ENCODE data around the gene COPB2. TPM values are rescaled to one million over a fixed set of nuclear protein-coding genes. Genes with fewer than 3 reads are reported as not detected.

Gene COPB2
- total RNA-seq, 1 experiment from 2014 or later, result 156 TPM

DNA sequence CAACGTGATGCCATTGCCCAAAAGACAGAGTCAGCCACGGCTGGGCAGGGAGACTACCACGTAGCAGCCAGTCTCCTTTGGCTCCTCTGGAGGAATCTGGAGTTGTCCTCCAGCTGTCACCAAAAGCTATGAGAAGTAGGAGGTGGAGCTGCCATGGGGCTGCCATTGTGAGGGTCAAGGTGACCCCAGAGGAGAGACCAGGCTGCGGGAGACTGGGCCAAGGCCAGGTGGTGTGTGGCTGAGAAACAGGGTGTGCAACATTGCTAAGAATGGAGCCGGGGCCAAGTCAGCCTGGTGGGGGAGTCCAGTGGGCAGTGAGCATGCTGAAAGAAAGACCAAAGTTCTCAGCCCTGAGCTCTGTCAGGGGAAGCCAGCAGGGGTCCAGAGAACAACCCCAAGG is 75.5 kb downstream of the COPB2 start:
- H3F3A ChIP-seq (ENCODE audit: insufficient read depth, low read depth), result peaks cover 43% of the 10 kb centered on the region
- no peaks in the 10 kb centered on the region for H4K20me1 ChIP-seq (ENCODE audit: insufficient read depth)
- no peak overlapping the region for H3K4me2 ChIP-seq
- H3K79me2 ChIP-seq (ENCODE audit: low read depth), result no peaks in the 10 kb centered on the region
- DNase-seq, result no peak
- H3K4me1 ChIP-seq (replicated peaks; ENCODE audit: insufficient read depth), result peaks cover 78% of the 10 kb centered on the region
- H3K27ac ChIP-seq, result no peak overlapping the region
- H3K27me3 ChIP-seq (ENCODE audit: insufficient read depth, low read depth), result no peaks in the 10 kb centered on the region
- no peak overlapping the region for H3K4me3 ChIP-seq
- intact Hi-C loops (cut with micrococcal nuclease; ENCODE audit: unreplicated experiment), result loop anchor here (2.0 to 10.0 kb wide), 2 partner anchors 31 to 979 kb away; partner anchors contain the start of gene MRPS22
- POLR2A ChIA-PET (ENCODE audit: unreplicated experiment), result interaction anchor here (0.7 kb wide), 1 partner anchor 392 kb away, joined by 3 read pairs; no protein-coding TSS in a partner anchor
- no peaks in the 10 kb centered on the region for H3K9me2 ChIP-seq (ENCODE audit: insufficient read depth)
- H3K36me3 ChIP-seq (ENCODE audit: low read depth), result no peaks in the 10 kb centered on the region
- no TSS peak for BruUV-seq (replicated peaks)
- CTCF ChIA-PET, result no interaction called here
- H2AFZ ChIP-seq, result no peak overlapping the region
- H3K9me3 ChIP-seq (ENCODE audit: insufficient read depth, low read depth), result no peaks in the 10 kb centered on the region
- no peak for TF ChIP-seq EZH2 (IDR thresholded peaks at IDR 0.05; ENCODE audit: low read depth)
- TF ChIP-seq, protein P1, sequence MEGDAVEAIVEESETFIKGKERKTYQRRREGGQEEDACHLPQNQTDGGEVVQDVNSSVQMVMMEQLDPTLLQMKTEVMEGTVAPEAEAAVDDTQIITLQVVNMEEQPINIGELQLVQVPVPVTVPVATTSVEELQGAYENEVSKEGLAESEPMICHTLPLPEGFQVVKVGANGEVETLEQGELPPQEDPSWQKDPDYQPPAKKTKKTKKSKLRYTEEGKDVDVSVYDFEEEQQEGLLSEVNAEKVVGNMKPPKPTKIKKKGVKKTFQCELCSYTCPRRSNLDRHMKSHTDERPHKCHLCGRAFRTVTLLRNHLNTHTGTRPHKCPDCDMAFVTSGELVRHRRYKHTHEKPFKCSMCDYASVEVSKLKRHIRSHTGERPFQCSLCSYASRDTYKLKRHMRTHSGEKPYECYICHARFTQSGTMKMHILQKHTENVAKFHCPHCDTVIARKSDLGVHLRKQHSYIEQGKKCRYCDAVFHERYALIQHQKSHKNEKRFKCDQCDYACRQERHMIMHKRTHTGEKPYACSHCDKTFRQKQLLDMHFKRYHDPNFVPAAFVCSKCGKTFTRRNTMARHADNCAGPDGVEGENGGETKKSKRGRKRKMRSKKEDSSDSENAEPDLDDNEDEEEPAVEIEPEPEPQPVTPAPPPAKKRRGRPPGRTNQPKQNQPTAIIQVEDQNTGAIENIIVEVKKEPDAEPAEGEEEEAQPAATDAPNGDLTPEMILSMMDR (conservative IDR thresholded peaks at IDR 0.05), result no peak

GRCh38 chr3:139312959-139313358 is 76.5 kb downstream of the COPB2 start:
- no TSS peak for BruUV-seq (replicated peaks)
- Histone ChIP-seq H3K36me3 (ENCODE audit: low read depth) (no peaks in the 10 kb centered on the region), H3K27me3 (ENCODE audit: insufficient read depth, low read depth) (no peaks in the 10 kb centered on the region), H3K9me2 (ENCODE audit: insufficient read depth) (no peaks in the 10 kb centered on the region), H4K20me1 (ENCODE audit: insufficient read depth) (no peaks in the 10 kb centered on the region), H3K27ac (peak overlapping the region; percentile 54), H3F3A (ENCODE audit: insufficient read depth, low read depth) (peaks cover 40% of the 10 kb centered on the region), H3K4me2 (peak overlapping the region; percentile 62), H3K79me2 (ENCODE audit: low read depth) (no peaks in the 10 kb centered on the region), H3K4me3 (peak overlapping the region; percentile 10; the same call in 1 of the 2 replicates), H2AFZ (peak overlapping the region; percentile 65; the same call in 1 of the 2 replicates), H3K4me1 (replicated peaks; ENCODE audit: insufficient read depth) (peaks cover 77% of the 10 kb centered on the region), H3K9me3 (ENCODE audit: insufficient read depth, low read depth) (no peaks in the 10 kb centered on the region)
- intact Hi-C loops (cut with micrococcal nuclease; ENCODE audit: unreplicated experiment), result loop anchor here (2.0 to 10.0 kb wide), 2 partner anchors 32 to 978 kb away; partner anchors contain the start of gene MRPS22
- peak; percentile 62 to 92 for DNase-seq
- ChIA-PET POLR2A (ENCODE audit: unreplicated experiment) (interaction anchor here (0.6 to 1.1 kb wide), 4 partner anchors 11 to 82 kb away, joined by 3 to 19 read pairs (median 4); no protein-coding TSS in a partner anchor), CTCF (interaction anchor here (0.6 to 0.8 kb wide), 2 partner anchors 12 to 50 kb away, joined by 3 to 4 read pairs; no protein-coding TSS in a partner anchor)
- no peak for TF ChIP-seq EZH2 (IDR thresholded peaks at IDR 0.05; ENCODE audit: low read depth)
- TF ChIP-seq, protein P1 (conservative IDR thresholded peaks at IDR 0.05), result no peak

DNA sequence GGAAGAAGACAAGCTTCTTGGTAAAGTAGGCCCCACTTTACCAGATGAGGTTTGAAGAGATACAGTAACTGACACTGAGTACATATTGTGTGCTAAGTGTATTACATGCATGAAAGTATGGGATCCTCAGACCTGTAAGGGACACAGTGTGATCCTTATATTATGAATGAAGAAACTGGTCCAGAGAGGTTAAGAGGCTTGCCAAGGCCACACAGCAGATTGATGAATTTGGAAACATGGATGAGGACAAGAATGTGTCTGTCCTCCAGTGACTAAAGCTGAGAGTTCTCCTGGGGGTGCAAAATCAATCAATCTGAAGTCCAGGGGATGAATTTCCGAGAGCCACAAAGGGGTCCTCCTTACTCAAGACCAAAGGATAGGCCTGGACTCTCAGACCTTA is 77.0 kb downstream of the COPB2 start:
- Histone ChIP-seq H3K27me3 (ENCODE audit: insufficient read depth, low read depth) (no peaks in the 10 kb centered on the region), H3K4me2 (peak overlapping the region; percentile 62), H3K79me2 (ENCODE audit: low read depth) (no peaks in the 10 kb centered on the region), H4K20me1 (ENCODE audit: insufficient read depth) (no peaks in the 10 kb centered on the region), H2AFZ (no peak overlapping the region), H3K9me2 (ENCODE audit: insufficient read depth) (no peaks in the 10 kb centered on the region), H3K27ac (peak overlapping the region; percentile 54), H3F3A (ENCODE audit: insufficient read depth, low read depth) (peaks cover 35% of the 10 kb centered on the region), H3K4me3 (no peak overlapping the region), H3K9me3 (ENCODE audit: insufficient read depth, low read depth) (no peaks in the 10 kb centered on the region), H3K4me1 (replicated peaks; ENCODE audit: insufficient read depth) (peaks cover 72% of the 10 kb centered on the region), H3K36me3 (ENCODE audit: low read depth) (no peaks in the 10 kb centered on the region)
- TF ChIP-seq EZH2 (IDR thresholded peaks at IDR 0.05; ENCODE audit: low read depth), result no peak
- TF ChIP-seq, protein P1 (conservative IDR thresholded peaks at IDR 0.05), result no peak
- no peak for DNase-seq
- CTCF ChIA-PET, result interaction anchor here (0.6 kb wide), 1 partner anchor 49 kb away, joined by 3 read pairs; no protein-coding TSS in a partner anchor
- POLR2A ChIA-PET (ENCODE audit: unreplicated experiment), result interaction anchor here (0.6 to 1.1 kb wide), 2 partner anchors 11 to 81 kb away, joined by 5 to 19 read pairs; no protein-coding TSS in a partner anchor
- no TSS peak for BruUV-seq (replicated peaks)
- intact Hi-C loops (cut with micrococcal nuclease; ENCODE audit: unreplicated experiment), result loop anchor here (2.0 to 10.0 kb wide), 2 partner anchors 32 to 978 kb away; partner anchors contain the start of gene MRPS22
